Natural killer cell treated with Interleukin-12 subunit alpha and Interleukin-12 subunit beta and Interleukin-15 and Interleukin-18, amount 100 ng/mL, for 72 hours (primary cell): Measurements from ENCODE around the gene ZFP36. TPM values are rescaled to one million over a fixed set of nuclear protein-coding genes. Genes with fewer than 3 reads are reported as not detected.

Source experiments
- ATAC-seq, 2 donors: fragments of 150-1000 bp; cut with Tn5 transposase in 1 of 2; sonication (Bioruptor Pico), chemical (Tn5 transposase) in 1 of 2; 2 replicates each; pipeline ENCODE4 v1.10.0; 2021
- DNase-seq: peaks from one replicate; pipeline ENCODE4 v3.0.0; 2022; ENCODE audit warnings: low spot score
- H3K27ac Mint-ChIP-seq, 2 donors: 1 replicate in 1 of 2; 2 replicates in 1 of 2; pipeline ENCODE4 v1.8.0; 2022; ENCODE audit warnings: mixed read lengths in 2 of 2, mild to moderate bottlenecking in 1 of 2, moderate library complexity in 1 of 2
- H3K27me3 Mint-ChIP-seq, 2 donors: 1 replicate in 1 of 2; 2 replicates in 1 of 2; pipeline ENCODE4 v1.8.0; 2022; ENCODE audit warnings: mixed read lengths in 2 of 2
- H3K36me3 Mint-ChIP-seq: one replicate; pipeline ENCODE4 v1.8.0; 2022; ENCODE audit warnings: mixed read lengths
- H3K4me1 Mint-ChIP-seq, 2 donors: 1 replicate in 1 of 2; 2 replicates in 1 of 2; pipeline ENCODE4 v1.8.0; 2022; ENCODE audit warnings: low read depth in 2 of 2, mixed read lengths in 2 of 2, mild to moderate bottlenecking in 1 of 2
- H3K4me3 Mint-ChIP-seq: one replicate; pipeline ENCODE4 v1.8.0; 2022; ENCODE audit warnings: mixed read lengths
- H3K9me3 Mint-ChIP-seq: 2 replicates; pipeline ENCODE4 v1.8.0; 2022; ENCODE audit warnings: mixed read lengths
- total RNA-seq, 2 donors: library from RNA; stranded (reverse); gene quantifications; one replicate each; pipeline ENCODE4 v1.2.3, GENCODE V29; 2022

Gene ZFP36, protein sequence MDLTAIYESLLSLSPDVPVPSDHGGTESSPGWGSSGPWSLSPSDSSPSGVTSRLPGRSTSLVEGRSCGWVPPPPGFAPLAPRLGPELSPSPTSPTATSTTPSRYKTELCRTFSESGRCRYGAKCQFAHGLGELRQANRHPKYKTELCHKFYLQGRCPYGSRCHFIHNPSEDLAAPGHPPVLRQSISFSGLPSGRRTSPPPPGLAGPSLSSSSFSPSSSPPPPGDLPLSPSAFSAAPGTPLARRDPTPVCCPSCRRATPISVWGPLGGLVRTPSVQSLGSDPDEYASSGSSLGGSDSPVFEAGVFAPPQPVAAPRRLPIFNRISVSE
- total RNA-seq = 10 to 100 TPM; 11.2 to 27.8 TPM

- ATAC-seq = peak; percentile 51 to 68
- Mint-ChIP-seq H3K4me3 (peak within 1 kb of the TSS; percentile 81), H3K9me3 (no peaks in the 10 kb centered on the region), H3K27ac (peak within 1 kb of the TSS; percentile 78 to 98), H3K4me1 (peaks cover 52 to 58% of the 10 kb centered on the region in 2 donors), H3K36me3 (peaks cover 6% of the 10 kb centered on the region), H3K27me3 (no peaks in the 10 kb centered on the region)
- peak; percentile 85 for DNase-seq
Observed at GRCh38 chr19:39406656-39407409, at the start of gene ZFP36. Gene ZFP36, plus strand, starts transcription at chr19:39406847. Its CDS starts 58 bp downstream, at chr19:39406905.

DNA sequence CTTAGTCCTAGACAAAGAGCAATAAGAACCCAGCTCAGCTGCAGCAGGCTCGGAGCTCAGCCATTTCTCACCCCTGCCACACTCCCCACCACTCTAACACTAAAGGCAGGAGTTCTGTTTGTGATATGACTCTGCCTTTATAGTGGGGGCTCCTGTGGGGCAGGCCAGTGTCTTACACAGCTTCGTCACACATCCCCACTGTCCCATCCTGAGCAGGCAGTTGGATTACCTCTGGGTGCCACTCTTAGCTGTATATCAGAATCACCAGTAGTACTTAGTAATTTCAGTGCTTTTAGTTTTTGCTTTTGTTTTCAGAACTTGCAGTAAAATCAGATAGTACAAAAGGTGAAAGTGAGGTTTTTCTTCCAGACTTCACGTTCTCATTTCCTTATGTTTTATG, 47.6 kb upstream of the ZFP36 start:
- Mint-ChIP-seq H3K27me3 (no peaks in the 10 kb centered on the region), H3K9me3 (no peaks in the 10 kb centered on the region), H3K36me3 (peaks cover 12% of the 10 kb centered on the region), H3K4me1 (peaks cover 4% of the 10 kb centered on the region in 2 donors), H3K27ac (no peak overlapping the region), H3K4me3 (no peak overlapping the region)
- no peak for ATAC-seq
- DNase-seq = no peak

GRCh38 chr19:39360599-39360998, 46.0 kb upstream of the ZFP36 start:
- no peak overlapping the region for H3K4me3 Mint-ChIP-seq
- ATAC-seq (no peak), DNase-seq (no peak)
- H3K36me3 Mint-ChIP-seq = peaks cover 11% of the 10 kb centered on the region
- H3K27ac Mint-ChIP-seq = no peak overlapping the region
- no peaks in the 10 kb centered on the region for H3K9me3 Mint-ChIP-seq
- peaks cover 4% of the 10 kb centered on the region in 2 donors for H3K4me1 Mint-ChIP-seq
- H3K27me3 Mint-ChIP-seq = no peaks in the 10 kb centered on the region

- no peak overlapping the region for H3K27ac Mint-ChIP-seq
- H3K27me3 Mint-ChIP-seq = no peaks in the 10 kb centered on the region
- no peaks in the 10 kb centered on the region for H3K9me3 Mint-ChIP-seq
- H3K4me1 Mint-ChIP-seq = peaks cover 4% of the 10 kb centered on the region in 2 donors
- ATAC-seq (no peak), DNase-seq (no peak)
- H3K4me3 Mint-ChIP-seq = no peak overlapping the region
- peaks cover 6% of the 10 kb centered on the region for H3K36me3 Mint-ChIP-seq
Observed at GRCh38 chr19:39362682-39363657, 43.7 kb upstream of the ZFP36 start.

- Mint-ChIP-seq H3K36me3 (peaks cover 11% of the 10 kb centered on the region), H3K4me1 (peaks cover 4% of the 10 kb centered on the region in 2 donors), H3K27me3 (no peaks in the 10 kb centered on the region), H3K27ac (no peak overlapping the region), H3K4me3 (no peak overlapping the region), H3K9me3 (no peaks in the 10 kb centered on the region)
- DNase-seq = no peak
- ATAC-seq = no peak
Observed at GRCh38 chr19:39363901-39364457, 42.7 kb upstream of the ZFP36 start.

- Mint-ChIP-seq H3K4me3 (no peak overlapping the region), H3K9me3 (no peaks in the 10 kb centered on the region), H3K36me3 (peaks cover 6% of the 10 kb centered on the region), H3K27me3 (no peaks in the 10 kb centered on the region), H3K4me1 (peaks cover 4% of the 10 kb centered on the region in 2 donors), H3K27ac (no peak overlapping the region)
- no peak for ATAC-seq
- DNase-seq = no peak
Observed at GRCh38 chr19:39365531-39365930, 41.1 kb upstream of the ZFP36 start.

- no peaks in the 10 kb centered on the region for H3K27me3 Mint-ChIP-seq
- DNase-seq = no peak
- H3K4me1 Mint-ChIP-seq = peaks cover 0 to 3% of the 10 kb centered on the region in 2 donors
- no peak overlapping the region for H3K4me3 Mint-ChIP-seq
- H3K27ac Mint-ChIP-seq = no peak overlapping the region
- H3K36me3 Mint-ChIP-seq = peaks cover 11% of the 10 kb centered on the region
- H3K9me3 Mint-ChIP-seq = no peaks in the 10 kb centered on the region
- no peak for ATAC-seq
Observed at GRCh38 chr19:39369200-39369599, 37.4 kb upstream of the ZFP36 start.

- ATAC-seq (no peak), DNase-seq (no peak)
- Mint-ChIP-seq H3K36me3 (peaks cover 11% of the 10 kb centered on the region), H3K4me3 (no peak overlapping the region), H3K9me3 (no peaks in the 10 kb centered on the region), H3K4me1 (peaks cover 0 to 3% of the 10 kb centered on the region in 2 donors), H3K27me3 (no peaks in the 10 kb centered on the region), H3K27ac (peak overlapping the region in 1 of 2 donors; percentile 66)
Observed at GRCh38 chr19:39370735-39371134, 35.9 kb upstream of the ZFP36 start.

DNA sequence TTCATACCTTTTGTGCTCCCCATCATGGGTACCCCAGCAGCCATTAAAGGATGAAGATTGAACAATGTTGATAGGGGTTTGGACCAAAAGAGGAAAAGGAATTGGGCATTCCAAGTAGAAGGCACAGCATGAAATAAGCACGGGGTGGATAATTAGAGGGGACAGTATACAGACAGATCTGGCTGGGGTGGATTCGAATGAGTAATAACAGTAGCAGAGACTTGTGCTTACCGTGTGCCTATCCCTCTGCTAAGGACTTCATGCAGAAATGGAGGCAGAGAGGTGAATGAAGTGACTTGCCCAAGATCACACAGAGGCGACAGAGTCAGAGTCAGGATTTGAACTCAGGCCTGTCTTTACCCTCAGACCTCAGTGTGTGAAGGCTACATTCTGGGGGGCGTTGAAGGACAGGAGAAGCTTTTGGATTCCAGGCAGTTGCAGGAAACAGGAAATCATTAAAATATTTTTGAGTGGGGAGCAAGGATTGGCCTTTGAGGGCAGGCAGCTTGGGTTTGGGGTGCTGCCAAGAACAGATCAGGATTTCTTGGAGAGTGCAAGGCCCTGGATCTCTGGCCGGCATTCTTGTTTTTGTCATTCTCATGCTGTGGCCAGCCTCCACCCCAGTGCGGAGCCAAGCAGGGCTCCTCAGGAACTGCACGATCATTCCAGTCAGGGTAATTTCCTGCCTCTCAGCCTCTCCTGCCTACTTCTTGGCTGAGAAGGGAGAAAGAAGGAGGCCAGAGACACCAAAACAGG, 34.4 kb upstream of the ZFP36 start:
- H3K27ac Mint-ChIP-seq = no peak overlapping the region
- H3K4me1 Mint-ChIP-seq = peaks cover 0 to 3% of the 10 kb centered on the region in 2 donors
- H3K27me3 Mint-ChIP-seq = no peaks in the 10 kb centered on the region
- peaks cover 17% of the 10 kb centered on the region for H3K36me3 Mint-ChIP-seq
- H3K4me3 Mint-ChIP-seq = no peak overlapping the region
- ATAC-seq = no peak
- H3K9me3 Mint-ChIP-seq = no peaks in the 10 kb centered on the region
- no peak for DNase-seq

DNA sequence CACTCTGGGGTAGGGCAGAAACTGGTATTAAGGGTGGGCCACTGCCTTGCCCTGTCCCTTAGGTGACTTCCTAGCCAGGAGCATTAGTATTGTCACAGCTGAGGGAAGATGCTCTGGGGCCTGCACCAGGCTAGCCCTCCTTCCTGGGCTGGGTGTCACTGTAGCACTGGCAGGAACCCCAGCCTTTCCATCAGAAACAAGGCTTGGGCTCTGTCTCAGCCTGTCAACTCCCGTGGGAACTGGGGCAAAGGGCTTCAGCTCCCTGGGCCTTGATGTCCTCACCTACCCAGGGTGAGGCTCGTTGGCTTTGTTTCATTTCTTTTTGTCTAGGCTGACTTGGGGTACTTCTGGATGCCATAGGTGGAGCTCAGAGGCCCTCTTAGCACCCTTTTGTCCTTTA, 33.7 kb upstream of the ZFP36 start:
- no peaks in the 10 kb centered on the region for H3K27me3 Mint-ChIP-seq
- no peaks in the 10 kb centered on the region for H3K9me3 Mint-ChIP-seq
- DNase-seq (no peak), ATAC-seq (no peak)
- H3K27ac Mint-ChIP-seq = no peak overlapping the region
- no peak overlapping the region for H3K4me3 Mint-ChIP-seq
- peaks cover 0 to 3% of the 10 kb centered on the region in 2 donors for H3K4me1 Mint-ChIP-seq
- peaks cover 18% of the 10 kb centered on the region for H3K36me3 Mint-ChIP-seq

- ATAC-seq = no peak
- no peak overlapping the region for H3K4me3 Mint-ChIP-seq
- H3K27ac Mint-ChIP-seq = no peak overlapping the region
- H3K9me3 Mint-ChIP-seq = no peaks in the 10 kb centered on the region
- no peak for DNase-seq
- H3K4me1 Mint-ChIP-seq = peaks cover 0 to 3% of the 10 kb centered on the region in 2 donors
- peaks cover 15% of the 10 kb centered on the region for H3K36me3 Mint-ChIP-seq
- H3K27me3 Mint-ChIP-seq = no peaks in the 10 kb centered on the region
Observed at GRCh38 chr19:39375929-39376328, 30.7 kb upstream of the ZFP36 start.

DNA sequence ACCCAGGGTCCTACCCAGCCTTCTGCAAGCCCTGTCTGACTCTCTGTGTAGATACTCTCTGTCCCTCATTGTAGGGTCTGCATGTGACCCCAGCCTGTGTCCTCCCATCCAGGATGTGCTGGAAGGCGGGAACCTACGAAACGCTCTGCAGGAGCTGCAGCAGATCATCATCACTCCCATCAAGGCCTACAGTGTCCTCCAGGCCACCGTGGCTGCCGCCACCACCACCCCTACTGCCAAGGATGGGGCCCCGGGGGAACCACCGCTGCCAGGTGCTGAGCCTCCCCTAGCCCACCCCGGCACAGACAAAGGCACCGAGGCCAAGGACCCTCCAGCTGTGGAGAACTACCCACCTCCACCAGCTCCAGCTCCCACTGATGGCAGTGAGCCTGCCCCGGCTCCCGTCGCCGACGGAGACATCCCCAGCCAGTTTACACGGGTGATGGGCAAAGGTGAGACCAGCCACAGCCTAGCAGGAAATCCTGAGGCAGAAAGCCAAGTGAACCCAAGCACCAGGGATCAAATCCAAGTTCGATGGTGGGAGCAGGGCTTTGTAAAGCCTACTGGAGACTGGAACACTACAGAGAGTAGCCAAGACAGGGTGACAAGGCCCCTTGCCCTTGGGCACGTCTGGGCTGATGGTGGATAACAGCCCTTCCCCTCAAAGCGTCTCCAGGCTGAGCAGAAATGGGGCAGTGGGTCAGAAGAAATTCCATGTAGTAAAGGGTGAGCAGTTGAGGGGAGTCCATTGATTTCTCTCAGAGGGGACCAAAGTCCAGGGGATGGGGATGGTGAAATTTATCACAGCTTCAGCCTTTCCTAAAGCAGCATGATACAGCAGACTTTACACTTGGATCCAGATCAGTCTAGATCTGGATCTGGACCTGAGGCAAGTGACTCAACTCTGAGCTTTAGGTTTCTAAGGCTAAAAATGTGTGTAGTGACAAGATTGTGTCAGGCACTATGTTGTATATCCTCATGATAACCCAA, 29.0 kb upstream of the ZFP36 start:
- no peak overlapping the region for H3K4me3 Mint-ChIP-seq
- peaks cover 0 to 8% of the 10 kb centered on the region in 2 donors for H3K4me1 Mint-ChIP-seq
- no peaks in the 10 kb centered on the region for H3K27me3 Mint-ChIP-seq
- peaks cover 21% of the 10 kb centered on the region for H3K36me3 Mint-ChIP-seq
- H3K9me3 Mint-ChIP-seq = no peaks in the 10 kb centered on the region
- no peak overlapping the region for H3K27ac Mint-ChIP-seq
- ATAC-seq (no peak), DNase-seq (no peak)
